HEK293T (cell line): ENCODE data around the gene HEPHL1.

Source experiments
- CTCF ChIA-PET: fragments of 350-600 bp; formaldehyde crosslinking; extraction: SDS; loops from one replicate; lab custom pipeline; 2021; ENCODE audit warnings: antibody characterized with exemption, inconsistent platforms; lab: Yijun Ruan, JAX
- POLR2A ChIA-PET: fragments of 350-600 bp; formaldehyde crosslinking; extraction: SDS; loops from one replicate; lab custom pipeline; 2020; ENCODE audit warnings: antibody characterized with exemption, inconsistent platforms; lab: Yijun Ruan, JAX
- DNase-seq: peaks from one replicate; pipeline ENCODE4 v3.0.0; 2012; ENCODE audit warnings: mixed read lengths; ENCODE audit errors: extremely low spot score
- ARNT ChIP-seq: fragments of 450-650 bp; IDR thresholded peaks from 2 replicates; pipeline ENCODE4 v1.6.1; 2017; ENCODE audit warnings: mild to moderate bottlenecking
- BHLHE40 ChIP-seq: fragments of 450-650 bp; IDR thresholded peaks from 2 replicates; pipeline ENCODE4 v1.6.1; 2016; ENCODE audit warnings: mild to moderate bottlenecking, moderate library complexity, borderline replicate concordance
- CTBP1 ChIP-seq: fragments of 450-650 bp; IDR thresholded peaks from 2 replicates; pipeline ENCODE4 v1.6.1; 2016; ENCODE audit warnings: borderline replicate concordance
- ELF4 ChIP-seq: fragments of 450-650 bp; IDR thresholded peaks from 2 replicates; pipeline ENCODE4 v1.6.1; 2017; ENCODE audit warnings: antibody characterized with exemption
- FOXA1 ChIP-seq: fragments of 450-650 bp; IDR thresholded peaks from 2 replicates; pipeline ENCODE4 v1.6.1; 2016; ENCODE audit warnings: mild to moderate bottlenecking
- FOXK2 ChIP-seq: fragments of 450-650 bp; IDR thresholded peaks from 2 replicates; pipeline ENCODE4 v1.6.1; 2016; ENCODE audit warnings: mild to moderate bottlenecking
- FOXM1 ChIP-seq: fragments of 450-650 bp; IDR thresholded peaks from 2 replicates; pipeline ENCODE4 v1.6.1; 2017; ENCODE audit warnings: mild to moderate bottlenecking, borderline replicate concordance
- HDGF ChIP-seq: fragments of 450-650 bp; IDR thresholded peaks from 2 replicates; pipeline ENCODE4 v1.6.1; 2017; ENCODE audit warnings: antibody characterized with exemption, borderline replicate concordance
- L3MBTL2 ChIP-seq: fragments of 450-650 bp; conservative IDR thresholded peaks from 2 replicates; pipeline ENCODE4 v1.6.1; 2016; ENCODE audit warnings: mild to moderate bottlenecking
- LEF1 ChIP-seq: fragments of 450-650 bp; IDR thresholded peaks from 2 replicates; pipeline ENCODE4 v1.6.1; 2017; ENCODE audit warnings: mild to moderate bottlenecking, borderline replicate concordance
- NFRKB ChIP-seq: fragments of 450-650 bp; IDR thresholded peaks from 2 replicates; pipeline ENCODE4 v1.6.1; 2016; ENCODE audit warnings: mild to moderate bottlenecking, moderate library complexity
- PKNOX1 ChIP-seq: fragments of 450-650 bp; IDR thresholded peaks from 2 replicates; pipeline ENCODE4 v1.6.1; 2016
- SP1 ChIP-seq: fragments of 450-650 bp; IDR thresholded peaks from 2 replicates; pipeline ENCODE4 v1.6.1; 2017
- SUZ12 ChIP-seq: fragments of 450-650 bp; IDR thresholded peaks from 2 replicates; pipeline ENCODE4 v1.6.1; 2016; ENCODE audit warnings: mild to moderate bottlenecking
- TARDBP ChIP-seq: fragments of 450-650 bp; IDR thresholded peaks from 2 replicates; pipeline ENCODE4 v1.6.1; 2016
- ZNF384 ChIP-seq: fragments of 450-650 bp; IDR thresholded peaks from 2 replicates; pipeline ENCODE4 v1.6.1; 2016

The HEPHL1 gene

GRCh38 chr11:94060401-94060800, 39.2 kb downstream of the HEPHL1 start:
- TF ChIP-seq ARNT (no peak), FOXA1 (no peak), PKNOX1 (no peak), FOXM1 (no peak), SP1 (no peak), LEF1 (no peak), ELF4 (no peak), HDGF (no peak), FOXK2 (no peak), CTBP1 (no peak), NFRKB (no peak), ZNF384 (no peak), L3MBTL2 (no peak), TARDBP (no peak), BHLHE40 (no peak), SUZ12 (no peak)
- no peak for DNase-seq
- POLR2A ChIA-PET, result no interaction called here
- CTCF ChIA-PET, result no interaction called here

- POLR2A ChIA-PET, result no interaction called here
- DNase-seq, result no peak
- no peak for TF ChIP-seq FOXA1
- no peak for TF ChIP-seq FOXK2
- no peak for TF ChIP-seq ELF4
- CTCF ChIA-PET, result no interaction called here
These were observed 41.2 kb downstream of the HEPHL1 start for GRCh38 chr11:94062360-94062759.

- POLR2A ChIA-PET, result no interaction called here
- CTCF ChIA-PET, result no interaction called here
- TF ChIP-seq ZNF384 (no peak), ELF4 (no peak), L3MBTL2 (no peak), CTBP1 (no peak)
- no peak for DNase-seq
These were observed 45.8 kb downstream of the HEPHL1 start for GRCh38 chr11:94066901-94067429.

- POLR2A ChIA-PET, result no interaction called here
- DNase-seq, result no peak
- CTCF ChIA-PET, result no interaction called here
- TF ChIP-seq SUZ12 (no peak), ELF4 (no peak), PKNOX1 (no peak)
These were observed 47.6 kb downstream of the HEPHL1 start for GRCh38 chr11:94068764-94069163.

- ChIA-PET POLR2A (no interaction called here), CTCF (no interaction called here)
- no peak for DNase-seq
- TF ChIP-seq TARDBP (no peak), PKNOX1 (no peak), ZNF384 (no peak), FOXK2 (no peak), L3MBTL2 (no peak)
These were observed 56.6 kb downstream of the HEPHL1 start for GRCh38 chr11:94077552-94078293.

- DNase-seq, result no peak
- TF ChIP-seq L3MBTL2 (no peak), HDGF (no peak), ELF4 (no peak), ARNT (no peak), FOXA1 (no peak), SUZ12 (no peak), BHLHE40 (no peak), TARDBP (no peak), ZNF384 (no peak), FOXK2 (no peak), SP1 (no peak), LEF1 (no peak), PKNOX1 (no peak), FOXM1 (no peak), NFRKB (no peak), CTBP1 (no peak)
- ChIA-PET CTCF (no interaction called here), POLR2A (no interaction called here)
These were observed 63.0 kb downstream of the HEPHL1 start for GRCh38 chr11:94084164-94084563.

GRCh38 chr11:94088906-94089305, 67.8 kb downstream of the HEPHL1 start:
- CTCF ChIA-PET, result no interaction called here
- POLR2A ChIA-PET, result no interaction called here
- no peak for DNase-seq
- TF ChIP-seq NFRKB, result no peak
- TF ChIP-seq ARNT, result no peak
